PC-9 (cell line): Measurements from ENCODE around the gene ABHD5. TPM values are rescaled to one million over a fixed set of nuclear protein-coding genes. Genes with fewer than 3 reads are reported as not detected.
"Not testable (repeated sequence)": the region's sequence is repeated elsewhere in the genome, so short reads cannot be mapped to it uniquely, and the experiment has no call there.

ENCODE experiments used
- BruUV-seq: library from RNA; stranded (reverse); fragments of 400-500 nt; replicated peaks from 2 replicates; lab custom pipeline; 2021; lab: Mats Ljungman, UMichigan
- CTCF ChIA-PET: fragments of 300-600 bp; sonication (Branson Sonifier 250); formaldehyde crosslinking; loops from one replicate; lab custom pipeline; 2022; ENCODE audit warnings: antibody characterized with exemption; lab: Charles Lee
- POLR2A ChIA-PET: fragments of 300-600 bp; sonication (Branson Sonifier 250); formaldehyde crosslinking; loops from one replicate; lab custom pipeline; 2022; ENCODE audit warnings: antibody characterized with exemption; ENCODE audit not compliant: unreplicated experiment; lab: Charles Lee
- DNase-seq, 2 experiments: peaks; one replicate each; pipeline versions ENCODE4 v3.0.0 to v3.0.0-alpha.2; 2015 to 2022; ENCODE audit warnings: mixed read lengths in 1 of 2
- H2AFZ ChIP-seq: fragments of 200-600 bp; sonication (generic); 2 replicates; pipeline ENCODE4 v1.8.1; 2017; ENCODE audit warnings: antibody characterized with exemption
- H3F3A ChIP-seq: fragments of 200-600 bp; sonication (generic); 2 replicates; pipeline ENCODE4 v1.8.1; 2017; ENCODE audit warnings: antibody characterized with exemption, mild to moderate bottlenecking, low read depth; ENCODE audit not compliant: insufficient read depth
- H3K27ac ChIP-seq: fragments of 200-600 bp; sonication (generic); 2 replicates; pipeline ENCODE4 v1.6.1; 2016; ENCODE audit warnings: mixed run types
- H3K27me3 ChIP-seq: fragments of 200-600 bp; sonication (generic); 2 replicates; pipeline ENCODE4 v1.6.1; 2016; ENCODE audit warnings: low read depth, mixed run types; ENCODE audit not compliant: insufficient read depth
- H3K36me3 ChIP-seq: fragments of 200-600 bp; sonication (generic); 2 replicates; pipeline ENCODE4 v1.6.1; 2016; ENCODE audit warnings: low read depth, mixed run types
- H3K4me1 ChIP-seq: fragments of 200-600 bp; sonication (generic); replicated peaks from 2 replicates; pipeline ENCODE4 v1.6.1; 2016; ENCODE audit warnings: mixed run types; ENCODE audit not compliant: insufficient read depth
- H3K4me2 ChIP-seq: fragments of 200-600 bp; sonication (generic); 2 replicates; pipeline ENCODE4 v1.6.1; 2017; ENCODE audit warnings: mixed run types
- H3K4me3 ChIP-seq: fragments of 200-600 bp; sonication (generic); 2 replicates; pipeline ENCODE4 v1.6.1; 2016; ENCODE audit warnings: mixed run types
- H3K79me2 ChIP-seq: fragments of 200-600 bp; sonication (generic); 2 replicates; pipeline ENCODE4 v1.6.1; 2017; ENCODE audit warnings: low read depth, mixed run types
- H3K9me2 ChIP-seq: fragments of 200-600 bp; sonication (generic); 2 replicates; pipeline ENCODE4 v1.8.1; 2017; ENCODE audit warnings: mild to moderate bottlenecking; ENCODE audit not compliant: insufficient read depth
- H3K9me3 ChIP-seq: fragments of 200-600 bp; sonication (generic); 2 replicates; pipeline ENCODE4 v1.8.1; 2016; ENCODE audit warnings: low read depth; ENCODE audit not compliant: insufficient read depth
- H4K20me1 ChIP-seq: fragments of 200-600 bp; sonication (generic); 2 replicates; pipeline ENCODE4 v1.8.1; 2017; ENCODE audit not compliant: insufficient read depth
- EZH2 ChIP-seq: fragments of 200-600 bp; sonication (generic); IDR thresholded peaks from 2 replicates; pipeline ENCODE4 v1.8.0; 2017; ENCODE audit warnings: antibody characterized with exemption, low read depth
- intact Hi-C: fragments of 100-400 bp; cut with micrococcal nuclease; formaldehyde crosslinking; loops from one replicate; pipeline ENCODE4 v1.10.0; 2022; ENCODE audit not compliant: unreplicated experiment
- total RNA-seq: library from RNA; stranded (reverse); gene quantifications from 2 replicates; pipeline ENCODE4 v1.2.3, GENCODE V29; 2021
- TF ChIP-seq, protein P1 (sequence below): fragments of 200-600 bp; sonication (generic); conservative IDR thresholded peaks from 2 replicates; pipeline ENCODE4 v1.6.1; 2017; ENCODE audit warnings: mixed run types, antibody characterized with exemption, mild to moderate bottlenecking, moderate library complexity

ABHD5 gene
- total RNA-seq, 1 experiment from 2014 or later: 19.9 TPM

DNA sequence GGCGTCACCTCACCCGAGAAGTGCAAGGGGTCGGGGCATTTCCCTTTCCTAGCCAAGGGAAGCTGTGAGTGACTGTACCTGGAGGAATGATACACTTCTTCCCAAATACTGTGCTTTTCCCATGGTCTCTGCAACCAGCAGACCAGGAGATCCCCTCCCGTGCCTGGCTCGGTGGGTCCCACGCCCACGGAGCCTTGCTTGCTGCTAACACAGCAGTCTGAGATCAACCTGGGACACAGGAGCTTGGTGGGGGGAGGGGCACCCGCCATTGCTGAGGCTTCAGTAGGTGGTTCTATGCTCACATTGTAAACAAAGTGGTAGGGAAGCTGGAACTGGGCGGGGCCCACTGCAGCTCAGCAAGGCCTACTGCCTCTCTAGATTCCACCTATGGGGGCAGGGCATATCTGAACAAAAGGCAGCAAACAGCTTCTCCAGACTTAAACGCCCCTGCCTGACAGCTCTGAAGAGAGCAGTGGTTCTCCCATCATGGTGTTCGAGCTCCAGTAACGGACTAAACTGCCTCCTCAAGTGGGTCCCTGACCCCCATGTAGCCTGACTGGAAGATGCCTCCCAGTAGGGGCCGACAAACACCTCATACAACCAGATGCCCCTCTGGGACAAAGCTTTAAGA, 31.4 kb upstream of the ABHD5 start:
- Histone ChIP-seq H3K9me2 (no peaks in the 10 kb centered on the region), H2AFZ (no peak overlapping the region), H3K79me2 (no peaks in the 10 kb centered on the region), H3K36me3 (no peaks in the 10 kb centered on the region), H3K27ac (no peak overlapping the region), H3K4me2 (no peak overlapping the region), H3K4me1 (no peaks in the 10 kb centered on the region), H3K4me3 (no peak overlapping the region), H3K27me3 (no peaks in the 10 kb centered on the region), H4K20me1 (no peaks in the 10 kb centered on the region), H3F3A (no peaks in the 10 kb centered on the region), H3K9me3 (no peaks in the 10 kb centered on the region)
- BruUV-seq: no TSS peak
- DNase-seq: no peak
- TF ChIP-seq EZH2: no peak
- TF ChIP-seq, protein P1, sequence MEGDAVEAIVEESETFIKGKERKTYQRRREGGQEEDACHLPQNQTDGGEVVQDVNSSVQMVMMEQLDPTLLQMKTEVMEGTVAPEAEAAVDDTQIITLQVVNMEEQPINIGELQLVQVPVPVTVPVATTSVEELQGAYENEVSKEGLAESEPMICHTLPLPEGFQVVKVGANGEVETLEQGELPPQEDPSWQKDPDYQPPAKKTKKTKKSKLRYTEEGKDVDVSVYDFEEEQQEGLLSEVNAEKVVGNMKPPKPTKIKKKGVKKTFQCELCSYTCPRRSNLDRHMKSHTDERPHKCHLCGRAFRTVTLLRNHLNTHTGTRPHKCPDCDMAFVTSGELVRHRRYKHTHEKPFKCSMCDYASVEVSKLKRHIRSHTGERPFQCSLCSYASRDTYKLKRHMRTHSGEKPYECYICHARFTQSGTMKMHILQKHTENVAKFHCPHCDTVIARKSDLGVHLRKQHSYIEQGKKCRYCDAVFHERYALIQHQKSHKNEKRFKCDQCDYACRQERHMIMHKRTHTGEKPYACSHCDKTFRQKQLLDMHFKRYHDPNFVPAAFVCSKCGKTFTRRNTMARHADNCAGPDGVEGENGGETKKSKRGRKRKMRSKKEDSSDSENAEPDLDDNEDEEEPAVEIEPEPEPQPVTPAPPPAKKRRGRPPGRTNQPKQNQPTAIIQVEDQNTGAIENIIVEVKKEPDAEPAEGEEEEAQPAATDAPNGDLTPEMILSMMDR: no peak
- intact Hi-C loops: no loop called here
- POLR2A ChIA-PET: no interaction called here
- CTCF ChIA-PET: no interaction called here

DNA sequence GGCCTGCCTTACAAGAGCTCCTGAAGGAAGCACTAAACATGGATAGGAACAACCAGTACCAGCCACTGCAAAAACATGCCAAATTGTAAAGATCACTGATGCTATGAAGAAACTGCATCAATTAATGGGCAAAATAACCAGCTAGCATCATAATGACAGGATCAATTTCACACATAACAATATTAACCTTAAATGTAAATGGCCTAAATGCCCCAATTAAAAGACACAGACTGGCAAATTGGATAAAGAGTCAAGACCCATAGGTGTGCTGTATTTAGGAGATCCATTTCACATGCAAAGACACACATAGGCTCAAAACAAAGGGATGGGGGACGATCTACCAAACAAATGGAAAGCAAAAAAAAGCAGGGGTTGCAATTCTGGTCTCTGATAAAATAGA, 29.4 kb upstream of the ABHD5 start:
- intact Hi-C loops, H2AFZ ChIP-seq, H3K4me1 ChIP-seq, H3K9me3 ChIP-seq, DNase-seq, H3K4me3 ChIP-seq, H3K9me2 ChIP-seq, H3K79me2 ChIP-seq, H3F3A ChIP-seq, H3K4me2 ChIP-seq, H3K27ac ChIP-seq, H3K27me3 ChIP-seq, BruUV-seq, H4K20me1 ChIP-seq, CTCF ChIA-PET, H3K36me3 ChIP-seq: not testable (repeated sequence)
- POLR2A ChIA-PET: interaction anchor here (0.6 kb wide), 1 partner anchor 625 kb away, joined by 3 read pairs; no protein-coding TSS in a partner anchor

DNA sequence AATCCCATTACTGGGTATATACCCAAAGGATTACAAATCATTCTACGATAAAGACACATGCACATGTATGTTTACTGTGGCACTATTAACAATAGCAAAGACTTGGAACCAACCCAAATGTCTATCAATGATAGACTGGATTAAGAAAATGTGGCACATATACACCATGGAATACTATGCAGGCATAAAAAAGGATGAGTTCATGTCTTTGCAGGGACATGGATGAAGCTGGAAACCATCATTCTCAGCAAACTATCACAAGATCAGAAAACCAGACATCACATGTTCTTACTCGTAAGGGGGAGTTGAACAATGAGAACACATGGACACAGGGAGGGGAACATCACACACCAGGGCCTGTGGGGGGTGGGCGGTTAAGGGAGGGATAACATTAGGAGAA, 25.7 kb upstream of the ABHD5 start:
- POLR2A ChIA-PET, H3K79me2 ChIP-seq, H4K20me1 ChIP-seq, H3K27ac ChIP-seq, H2AFZ ChIP-seq, H3F3A ChIP-seq, DNase-seq, CTCF ChIA-PET, H3K9me3 ChIP-seq, H3K4me2 ChIP-seq, H3K27me3 ChIP-seq, BruUV-seq, intact Hi-C loops, H3K36me3 ChIP-seq, H3K4me1 ChIP-seq, H3K9me2 ChIP-seq, H3K4me3 ChIP-seq: not testable (repeated sequence)

DNA sequence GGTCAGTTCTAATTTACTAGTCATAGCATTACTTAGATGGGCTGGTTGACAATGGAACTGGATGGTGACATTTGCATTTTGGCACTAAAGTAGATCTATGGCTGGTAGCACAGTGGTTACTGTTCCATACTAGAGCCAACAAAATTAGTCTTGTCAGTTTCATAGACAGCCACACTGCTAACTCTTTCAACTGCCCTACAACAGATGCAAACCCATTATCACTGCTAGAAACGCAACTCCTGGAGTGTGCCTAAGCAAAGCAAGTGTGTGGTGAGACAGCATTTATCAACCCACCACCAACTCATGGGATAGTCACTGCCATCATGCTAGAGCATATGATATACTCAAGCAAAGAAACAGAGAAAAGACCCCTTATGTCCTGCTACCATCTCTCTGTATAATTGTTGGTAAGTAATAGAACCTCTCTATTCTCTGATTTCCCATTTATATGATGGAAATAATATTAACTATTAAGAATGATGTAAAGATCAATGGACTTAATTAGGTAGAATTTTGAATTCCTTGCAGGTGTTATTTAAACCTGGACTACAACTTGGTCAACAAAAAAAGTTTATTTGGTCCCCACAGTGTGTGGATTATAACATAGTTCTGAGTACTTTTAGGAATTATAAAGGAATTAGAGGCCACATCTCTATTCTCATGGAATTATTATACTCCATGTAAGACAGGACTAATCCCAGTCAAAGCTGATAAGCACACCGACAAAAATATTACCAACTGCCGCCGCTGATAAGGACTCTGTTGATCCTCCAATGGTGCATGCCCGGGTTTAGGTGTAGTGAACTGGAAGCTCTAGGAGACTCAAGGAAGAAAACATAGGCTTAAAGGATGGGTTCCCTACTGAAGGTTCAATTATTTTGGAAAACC, 19.9 kb upstream of the ABHD5 start:
- Histone ChIP-seq H4K20me1 (no peaks in the 10 kb centered on the region), H3K4me3 (no peak overlapping the region), H3K4me1 (no peaks in the 10 kb centered on the region), H3K36me3 (no peaks in the 10 kb centered on the region), H3K27ac (no peak overlapping the region), H3K9me2 (no peaks in the 10 kb centered on the region), H3K9me3 (no peaks in the 10 kb centered on the region; the same call in 1 of the 2 replicates), H3K79me2 (no peaks in the 10 kb centered on the region), H3F3A (no peaks in the 10 kb centered on the region), H3K4me2 (no peak overlapping the region), H3K27me3 (no peaks in the 10 kb centered on the region), H2AFZ (no peak overlapping the region)
- TF ChIP-seq EZH2: no peak
- TF ChIP-seq, protein P1: no peak
- intact Hi-C loops: no loop called here
- no TSS peak for BruUV-seq
- DNase-seq: no peak
- CTCF ChIA-PET: no interaction called here
- POLR2A ChIA-PET: no interaction called here
